H9 (cell line): ENCODE measurements around the gene GTF2A1L. TPM values are rescaled to one million over a fixed set of nuclear protein-coding genes. Genes with fewer than 3 reads are reported as not detected.

Source experiments
- DNase-seq: peaks from one replicate; pipeline ENCODE4 v3.0.0-alpha.2; 2017
- H2AFZ ChIP-seq: one replicate; pipeline ENCODE4 v1.6.1; 2013; ENCODE audit warnings: mild to moderate bottlenecking, low read length, control low read depth, moderate library complexity
- H2AK5ac ChIP-seq: 2 replicates; pipeline ENCODE4 v1.6.1; 2013; ENCODE audit warnings: low read length, control low read depth, mixed read lengths; ENCODE audit not compliant: insufficient read length
- H2BK120ac ChIP-seq: one replicate; pipeline ENCODE4 v1.6.1; 2013; ENCODE audit warnings: low read depth, mild to moderate bottlenecking, low read length, control low read depth, inconsistent platforms; ENCODE audit not compliant: poor library complexity, severe bottlenecking
- H2BK12ac ChIP-seq: 2 replicates; pipeline ENCODE4 v1.6.1; 2013; ENCODE audit warnings: low read length, control low read depth, mixed read lengths, low read depth; ENCODE audit not compliant: insufficient read length
- H2BK15ac ChIP-seq: 2 replicates; pipeline ENCODE4 v1.6.1; 2013; ENCODE audit warnings: low read depth, low read length, control low read depth
- H2BK20ac ChIP-seq: one replicate; pipeline ENCODE4 v1.6.1; 2013; ENCODE audit warnings: low read depth, mild to moderate bottlenecking, low read length, control low read depth, inconsistent platforms; ENCODE audit not compliant: poor library complexity, severe bottlenecking
- H2BK5ac ChIP-seq: 2 replicates; pipeline ENCODE4 v1.6.1; 2013; ENCODE audit warnings: low read length, control low read depth, mixed read lengths; ENCODE audit not compliant: insufficient read length
- H3K14ac ChIP-seq: 2 replicates; pipeline ENCODE4 v1.6.1; 2013; ENCODE audit warnings: low read length, control low read depth; ENCODE audit not compliant: insufficient read depth
- H3K18ac ChIP-seq: 2 replicates; pipeline ENCODE4 v1.6.1; 2013; ENCODE audit warnings: low read depth, mild to moderate bottlenecking, mixed read lengths, low read length, control low read depth; ENCODE audit not compliant: insufficient read length
- H3K23ac ChIP-seq: 2 replicates; pipeline ENCODE4 v1.6.1; 2013; ENCODE audit warnings: low read length, control low read depth, mixed read lengths, low read depth; ENCODE audit not compliant: insufficient read length
- H3K23me2 ChIP-seq: 2 replicates; pipeline ENCODE4 v1.6.1; 2013; ENCODE audit warnings: low read depth, mild to moderate bottlenecking, mixed read lengths, low read length, control low read depth; ENCODE audit not compliant: insufficient read length, poor library complexity, severe bottlenecking
- H3K27ac ChIP-seq: 2 replicates; pipeline ENCODE4 v1.5.1; 2013; ENCODE audit warnings: low read length, control low read depth, mixed read lengths, low read depth; ENCODE audit not compliant: insufficient read length
- H3K27me3 ChIP-seq: 2 replicates; pipeline ENCODE4 v1.6.1; 2013; ENCODE audit warnings: low read length, control low read depth, inconsistent platforms; ENCODE audit not compliant: insufficient read depth
- H3K4ac ChIP-seq: 2 replicates; pipeline ENCODE4 v1.6.1; 2013; ENCODE audit warnings: low read depth, mild to moderate bottlenecking, control low read depth, inconsistent platforms, low read length, moderate library complexity
- H3K4me1 ChIP-seq: 2 replicates; pipeline ENCODE4 v1.6.1; 2013; ENCODE audit warnings: low read length, control low read depth, inconsistent platforms; ENCODE audit not compliant: insufficient read depth
- H3K4me2 ChIP-seq: 2 replicates; pipeline ENCODE4 v1.6.1; 2013; ENCODE audit warnings: low read length, control low read depth, mixed read lengths; ENCODE audit not compliant: insufficient read length, insufficient read depth
- H3K56ac ChIP-seq: 2 replicates; pipeline ENCODE4 v1.6.1; 2013; ENCODE audit warnings: low read depth, mild to moderate bottlenecking, mixed read lengths, low read length, control low read depth; ENCODE audit not compliant: insufficient read length
- H3K79me1 ChIP-seq: 2 replicates; pipeline ENCODE4 v1.6.1; 2013; ENCODE audit warnings: low read depth, mild to moderate bottlenecking, moderate library complexity, low read length, control low read depth, inconsistent platforms; ENCODE audit not compliant: insufficient read depth, poor library complexity, severe bottlenecking
- H3K79me2 ChIP-seq: 2 replicates; pipeline ENCODE4 v1.6.1; 2013; ENCODE audit warnings: low read length, control low read depth, inconsistent platforms; ENCODE audit not compliant: insufficient read depth
- H3K9ac ChIP-seq: 2 replicates; pipeline ENCODE4 v1.6.1; 2013; ENCODE audit warnings: low read length, control low read depth, mixed read lengths; ENCODE audit not compliant: insufficient read length; ENCODE audit errors: extremely low read depth
- H3K9me3 ChIP-seq: one replicate; pipeline ENCODE4 v1.6.1; 2013; ENCODE audit warnings: low read depth, low read length, inconsistent platforms; ENCODE audit not compliant: control insufficient read depth
- H3T11ph ChIP-seq: one replicate; pipeline ENCODE4 v1.6.1; 2013; ENCODE audit warnings: mild to moderate bottlenecking, low read length, control low read depth, inconsistent platforms
- H4K20me1 ChIP-seq: one replicate; pipeline ENCODE4 v1.6.1; 2013; ENCODE audit not compliant: control insufficient read depth, insufficient read length, insufficient read depth
- H4K5ac ChIP-seq: 2 replicates; pipeline ENCODE4 v1.6.1; 2013; ENCODE audit warnings: low read depth, mild to moderate bottlenecking, mixed read lengths, low read length, control low read depth; ENCODE audit not compliant: insufficient read length
- H4K8ac ChIP-seq: replicated peaks from 2 replicates; pipeline ENCODE4 v1.6.1; 2013; ENCODE audit warnings: low read length, control low read depth, mixed read lengths, low read depth; ENCODE audit not compliant: insufficient read length
- H4K91ac ChIP-seq: 2 replicates; pipeline ENCODE4 v1.6.1; 2013; ENCODE audit warnings: low read depth, mild to moderate bottlenecking, moderate library complexity, mixed read lengths, low read length, control low read depth; ENCODE audit not compliant: insufficient read length
- H3K27ac Mint-ChIP-seq, 3 experiments: 2 replicates in 2 of 3; 3 replicates in 1 of 3; pipeline ENCODE4 v1.8.0; 2020 to 2021; ENCODE audit warnings: mixed read lengths in 3 of 3, mild to moderate bottlenecking in 1 of 3, moderate library complexity in 1 of 3
- H3K27me3 Mint-ChIP-seq: 2 replicates; pipeline ENCODE4 v1.8.0; 2021; ENCODE audit warnings: low read depth, mild to moderate bottlenecking, moderate library complexity, mixed read lengths
- H3K36me3 Mint-ChIP-seq, 3 experiments: 2 replicates in 2 of 3; 3 replicates in 1 of 3; pipeline ENCODE4 v1.8.0; 2020 to 2021; ENCODE audit warnings: low read depth in 3 of 3, mixed read lengths in 3 of 3; ENCODE audit not compliant: insufficient read depth in 1 of 3
- H3K4me1 Mint-ChIP-seq, 2 experiments: 2 replicates each; pipeline ENCODE4 v1.8.0; 2020; ENCODE audit warnings: mixed read lengths in 2 of 2
- H3K4me3 Mint-ChIP-seq, 2 experiments: 2 replicates in 1 of 2; 3 replicates in 1 of 2; pipeline ENCODE4 v1.8.0; 2020 to 2021; ENCODE audit warnings: mild to moderate bottlenecking in 2 of 2, mixed read lengths in 2 of 2, moderate library complexity in 1 of 2
- H3K9me3 Mint-ChIP-seq, 2 experiments: 2 replicates in 1 of 2; 3 replicates in 1 of 2; pipeline ENCODE4 v1.8.0; 2020; ENCODE audit warnings: mild to moderate bottlenecking in 2 of 2, mixed read lengths in 2 of 2, moderate library complexity in 1 of 2
- WGBS: extraction: QIAGEN DNeasy Blood & Tissue Kit; methylation state at CpG from one replicate; pipeline ENCODE4 v1.1.7; 2013; ENCODE audit warnings: missing lambda C conversion rate, low lambda C conversion rate, mixed read lengths; ENCODE audit not compliant: insufficient read length; ENCODE audit errors: extremely low coverage; 5-methylcytosine and 5-hydroxymethylcytosine counted together
- total RNA-seq: library from RNA; stranded (reverse); gene quantifications from 2 replicates; pipeline ENCODE4 v1.2.1, GENCODE V29; 2021
- TF ChIP-seq, protein P1 (sequence below): fragments of 200-600 bp; sonication (generic); conservative IDR thresholded peaks from 3 replicates; pipeline ENCODE4 v1.8.0; 2021; ENCODE audit warnings: antibody characterized with exemption, mild to moderate bottlenecking

The GTF2A1L gene
- total RNA-seq, 1 experiment from 2014 or later = not detected

GRCh38 chr2:48721158-48721557 is 103.5 kb downstream of the GTF2A1L start:
- Histone ChIP-seq H2BK20ac (no peak overlapping the region), H4K91ac (no peak overlapping the region), H3K14ac (no peak overlapping the region), H3K79me1 (no peaks in the 10 kb centered on the region), H3K27ac (no peak overlapping the region), H2BK5ac (no peak overlapping the region), H4K20me1 (no peaks in the 10 kb centered on the region), H3K23ac (no peak overlapping the region), H3K79me2 (no peaks in the 10 kb centered on the region), H3K23me2 (no peaks in the 10 kb centered on the region), H3K56ac (no peak overlapping the region), H2BK15ac (no peak overlapping the region), H2BK120ac (no peak overlapping the region), H3K4me1 (no peaks in the 10 kb centered on the region), H2AFZ (no peak overlapping the region), H3K4me2 (no peak overlapping the region), H3K9me3 (no peaks in the 10 kb centered on the region), H2AK5ac (no peak overlapping the region), H3K9ac (no peak overlapping the region), H3K18ac (no peak overlapping the region), H3K27me3 (no peaks in the 10 kb centered on the region), H4K5ac (no peak overlapping the region), H2BK12ac (no peak overlapping the region), H3T11ph (no peak overlapping the region), H3K4ac (no peak overlapping the region), H4K8ac (no peak overlapping the region)
- peaks cover 13 to 20% of the 10 kb centered on the region in 2 experiments for H3K4me1 Mint-ChIP-seq
- DNase-seq = no peak
- no peaks in the 10 kb centered on the region; the same call in 1 of the 2 replicates for H3K27me3 Mint-ChIP-seq
- no peak overlapping the region for H3K27ac Mint-ChIP-seq
- TF ChIP-seq, protein P1, sequence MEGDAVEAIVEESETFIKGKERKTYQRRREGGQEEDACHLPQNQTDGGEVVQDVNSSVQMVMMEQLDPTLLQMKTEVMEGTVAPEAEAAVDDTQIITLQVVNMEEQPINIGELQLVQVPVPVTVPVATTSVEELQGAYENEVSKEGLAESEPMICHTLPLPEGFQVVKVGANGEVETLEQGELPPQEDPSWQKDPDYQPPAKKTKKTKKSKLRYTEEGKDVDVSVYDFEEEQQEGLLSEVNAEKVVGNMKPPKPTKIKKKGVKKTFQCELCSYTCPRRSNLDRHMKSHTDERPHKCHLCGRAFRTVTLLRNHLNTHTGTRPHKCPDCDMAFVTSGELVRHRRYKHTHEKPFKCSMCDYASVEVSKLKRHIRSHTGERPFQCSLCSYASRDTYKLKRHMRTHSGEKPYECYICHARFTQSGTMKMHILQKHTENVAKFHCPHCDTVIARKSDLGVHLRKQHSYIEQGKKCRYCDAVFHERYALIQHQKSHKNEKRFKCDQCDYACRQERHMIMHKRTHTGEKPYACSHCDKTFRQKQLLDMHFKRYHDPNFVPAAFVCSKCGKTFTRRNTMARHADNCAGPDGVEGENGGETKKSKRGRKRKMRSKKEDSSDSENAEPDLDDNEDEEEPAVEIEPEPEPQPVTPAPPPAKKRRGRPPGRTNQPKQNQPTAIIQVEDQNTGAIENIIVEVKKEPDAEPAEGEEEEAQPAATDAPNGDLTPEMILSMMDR = no peak
- H3K4me3 Mint-ChIP-seq = no peak overlapping the region
- no peaks in the 10 kb centered on the region for H3K9me3 Mint-ChIP-seq
- no peaks in the 10 kb centered on the region for H3K36me3 Mint-ChIP-seq
- WGBS = no CpG with 5 or more reads among the region's 2 CpGs
